Parathyroid adenoma (tissue), 2 donors: ENCODE results near the gene PARP3.

ENCODE experiments used
- H2AFZ ChIP-seq: fragments of 300-600 bp; sonication (generic); one replicate; pipeline ENCODE4 v1.7.0; 2017; ENCODE audit warnings: antibody characterized with exemption, mild to moderate bottlenecking
- H3K27ac ChIP-seq: fragments of 300-600 bp; sonication (generic); one replicate; pipeline ENCODE4 v1.7.0; 2017
- H3K27me3 ChIP-seq: fragments of 300-600 bp; sonication (generic); one replicate; pipeline ENCODE4 v1.7.0; 2017; ENCODE audit warnings: low read length; ENCODE audit not compliant: control insufficient read depth, insufficient read depth
- H3K36me3 ChIP-seq: fragments of 300-600 bp; sonication (generic); one replicate; pipeline ENCODE4 v1.7.0; 2017; ENCODE audit warnings: low read length; ENCODE audit not compliant: control insufficient read depth, insufficient read depth
- H3K4me1 ChIP-seq: fragments of 300-600 bp; sonication (generic); one replicate; pipeline ENCODE4 v1.7.0; 2017; ENCODE audit warnings: control low read depth
- H3K4me2 ChIP-seq: fragments of 300-600 bp; sonication (generic); one replicate; pipeline ENCODE4 v1.7.0; 2017; ENCODE audit warnings: low read length
- H3K4me3 ChIP-seq: fragments of 300-600 bp; sonication (generic); one replicate; pipeline ENCODE4 v1.7.0; 2017; ENCODE audit warnings: low read depth, low read length
- H3K79me2 ChIP-seq: fragments of 300-600 bp; sonication (generic); one replicate; pipeline ENCODE4 v1.7.0; 2017; ENCODE audit warnings: control low read depth
- H3K9ac ChIP-seq: fragments of 300-600 bp; sonication (generic); one replicate; pipeline ENCODE4 v1.7.0; 2017; ENCODE audit warnings: mild to moderate bottlenecking
- H3K9me3 ChIP-seq: fragments of 300-600 bp; sonication (generic); one replicate; pipeline ENCODE4 v1.7.0; 2017; ENCODE audit warnings: low read length; ENCODE audit not compliant: control insufficient read depth
- TF ChIP-seq, protein P1 (sequence below): fragments of 300-600 bp; sonication (generic); IDR thresholded peaks from one replicate; pipeline ENCODE4 v1.7.0; 2017; ENCODE audit warnings: antibody characterized with exemption, mild to moderate bottlenecking
- donor health status: primary hyperparathyroidism.

The PARP3 gene

DNA sequence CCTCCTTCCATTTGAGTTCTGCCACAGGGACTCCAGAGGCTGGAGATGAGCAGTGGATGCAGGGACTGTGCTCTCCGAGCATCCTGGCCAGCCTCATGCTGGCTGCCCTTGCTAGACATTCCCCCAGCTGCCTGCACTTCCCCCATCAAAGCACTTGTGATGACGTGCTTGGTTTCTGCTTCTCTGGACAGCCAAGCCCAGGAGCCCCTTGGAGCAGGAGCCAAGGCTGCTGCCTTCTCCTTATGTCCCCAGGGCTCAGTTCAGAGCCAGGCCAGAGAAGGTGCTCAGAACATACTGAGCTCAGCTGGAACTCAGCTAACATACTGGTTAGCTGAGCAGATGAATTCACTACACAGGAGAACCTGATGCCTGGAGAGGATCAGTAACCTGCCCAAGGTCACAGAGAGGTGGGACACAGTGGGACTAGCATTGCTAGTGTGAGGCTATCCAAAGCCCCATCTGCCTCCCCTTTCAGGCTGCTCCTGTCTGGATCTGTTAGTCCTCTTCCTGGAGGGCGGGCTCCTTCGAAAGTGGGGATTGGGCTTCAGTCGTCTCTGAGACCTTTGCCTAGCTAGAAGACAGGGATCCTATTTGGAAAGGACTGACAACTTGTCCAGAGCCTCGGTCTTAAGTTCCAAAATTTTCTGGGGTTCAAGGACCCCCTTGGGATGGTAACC, 20.8 kb downstream of the PARP3 start:
- TF ChIP-seq, protein P1, sequence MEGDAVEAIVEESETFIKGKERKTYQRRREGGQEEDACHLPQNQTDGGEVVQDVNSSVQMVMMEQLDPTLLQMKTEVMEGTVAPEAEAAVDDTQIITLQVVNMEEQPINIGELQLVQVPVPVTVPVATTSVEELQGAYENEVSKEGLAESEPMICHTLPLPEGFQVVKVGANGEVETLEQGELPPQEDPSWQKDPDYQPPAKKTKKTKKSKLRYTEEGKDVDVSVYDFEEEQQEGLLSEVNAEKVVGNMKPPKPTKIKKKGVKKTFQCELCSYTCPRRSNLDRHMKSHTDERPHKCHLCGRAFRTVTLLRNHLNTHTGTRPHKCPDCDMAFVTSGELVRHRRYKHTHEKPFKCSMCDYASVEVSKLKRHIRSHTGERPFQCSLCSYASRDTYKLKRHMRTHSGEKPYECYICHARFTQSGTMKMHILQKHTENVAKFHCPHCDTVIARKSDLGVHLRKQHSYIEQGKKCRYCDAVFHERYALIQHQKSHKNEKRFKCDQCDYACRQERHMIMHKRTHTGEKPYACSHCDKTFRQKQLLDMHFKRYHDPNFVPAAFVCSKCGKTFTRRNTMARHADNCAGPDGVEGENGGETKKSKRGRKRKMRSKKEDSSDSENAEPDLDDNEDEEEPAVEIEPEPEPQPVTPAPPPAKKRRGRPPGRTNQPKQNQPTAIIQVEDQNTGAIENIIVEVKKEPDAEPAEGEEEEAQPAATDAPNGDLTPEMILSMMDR, result no peak
- Histone ChIP-seq H3K4me2 (no peak overlapping the region), H3K9ac (no peak overlapping the region), H3K27ac (no peak overlapping the region), H3K9me3 (no peaks in the 10 kb centered on the region), H3K4me3 (no peak overlapping the region), H3K79me2 (no peaks in the 10 kb centered on the region), H3K4me1 (peaks cover 9% of the 10 kb centered on the region), H3K27me3 (no peaks in the 10 kb centered on the region), H3K36me3 (no peaks in the 10 kb centered on the region), H2AFZ (no peak overlapping the region)

DNA sequence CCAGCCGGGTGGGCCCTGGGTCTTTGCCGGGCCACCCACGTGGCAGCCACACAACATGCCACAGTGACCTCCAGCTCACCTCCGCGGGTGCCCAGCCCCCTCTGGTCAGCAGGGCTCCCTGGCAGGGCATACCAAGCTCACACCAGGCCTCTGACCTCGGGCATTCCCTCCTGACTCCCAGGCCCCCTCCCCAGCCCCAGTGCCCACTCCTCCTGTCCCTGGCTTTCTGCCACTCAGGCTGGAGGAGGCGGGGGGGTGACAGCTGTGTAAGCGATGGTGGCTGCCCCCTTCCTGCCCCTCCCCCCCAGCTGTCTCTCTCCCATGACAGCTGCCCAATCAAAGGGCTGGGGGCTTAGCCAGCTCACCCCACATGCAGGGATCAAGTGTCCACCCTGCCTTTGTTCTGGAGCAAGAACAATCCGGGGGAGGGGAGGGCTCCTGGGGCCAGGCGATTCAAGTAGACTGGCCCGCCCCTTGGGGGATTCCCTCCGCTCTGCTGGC, 21.8 kb downstream of the PARP3 start:
- Histone ChIP-seq H3K79me2 (no peaks in the 10 kb centered on the region), H3K4me3 (no peak overlapping the region), H3K4me1 (peaks cover 10% of the 10 kb centered on the region), H3K4me2 (no peak overlapping the region), H3K9me3 (no peaks in the 10 kb centered on the region), H3K9ac (no peak overlapping the region), H3K36me3 (no peaks in the 10 kb centered on the region), H3K27ac (no peak overlapping the region), H2AFZ (no peak overlapping the region), H3K27me3 (no peaks in the 10 kb centered on the region)
- TF ChIP-seq, protein P1, result no peak

DNA sequence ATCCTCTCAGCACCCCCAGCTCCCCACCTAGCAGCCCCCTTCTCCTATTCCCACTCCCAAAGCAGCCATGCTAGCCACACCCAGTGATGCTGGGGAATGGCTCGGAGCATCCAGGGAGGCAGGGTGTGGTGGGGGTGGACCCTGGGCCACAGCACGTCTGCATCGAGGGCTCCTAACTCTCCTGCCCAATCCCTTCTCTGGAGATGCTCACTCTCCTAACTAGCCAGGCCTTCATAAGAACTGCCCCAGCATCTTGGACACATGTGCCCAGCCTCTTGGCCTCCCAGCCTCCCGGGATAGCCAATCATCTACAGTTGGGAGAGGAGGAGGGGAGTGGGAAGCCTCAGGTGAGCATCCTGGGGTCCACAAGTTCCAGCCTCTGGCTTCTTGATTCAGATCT, 22.4 kb downstream of the PARP3 start:
- Histone ChIP-seq H3K4me2 (no peak overlapping the region), H3K36me3 (no peaks in the 10 kb centered on the region), H3K4me3 (no peak overlapping the region), H3K27ac (no peak overlapping the region), H3K27me3 (no peaks in the 10 kb centered on the region), H3K79me2 (no peaks in the 10 kb centered on the region), H3K9me3 (no peaks in the 10 kb centered on the region), H3K4me1 (peaks cover 10% of the 10 kb centered on the region), H3K9ac (no peak overlapping the region), H2AFZ (no peak overlapping the region)
- TF ChIP-seq, protein P1, result no peak

DNA sequence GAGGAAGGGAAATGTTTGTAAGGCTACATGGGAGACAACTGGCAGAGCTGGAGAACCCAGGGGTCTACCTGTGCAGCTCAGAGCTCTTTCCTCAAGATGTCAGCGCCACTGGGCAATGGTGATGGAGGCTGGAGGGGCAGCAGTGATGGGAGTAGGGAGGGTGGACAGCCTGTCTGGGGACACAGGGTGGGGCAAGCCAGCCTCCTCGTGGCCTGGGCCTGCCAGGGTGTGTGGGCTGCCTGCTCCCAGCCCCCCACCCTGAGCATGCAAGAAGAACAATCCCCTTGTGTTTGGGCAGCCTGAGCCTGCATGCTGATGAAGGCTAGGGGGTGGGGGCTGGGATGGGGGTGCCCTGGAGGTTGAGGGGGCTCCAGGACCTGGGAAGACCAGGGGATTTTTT, 23.9 kb downstream of the PARP3 start:
- Histone ChIP-seq H3K9me3 (no peaks in the 10 kb centered on the region), H3K4me3 (no peak overlapping the region), H3K4me1 (peaks cover 17% of the 10 kb centered on the region), H3K27me3 (no peaks in the 10 kb centered on the region), H3K36me3 (no peaks in the 10 kb centered on the region), H2AFZ (no peak overlapping the region), H3K79me2 (no peaks in the 10 kb centered on the region), H3K9ac (no peak overlapping the region), H3K27ac (no peak overlapping the region), H3K4me2 (no peak overlapping the region)
- TF ChIP-seq, protein P1, result no peak

DNA sequence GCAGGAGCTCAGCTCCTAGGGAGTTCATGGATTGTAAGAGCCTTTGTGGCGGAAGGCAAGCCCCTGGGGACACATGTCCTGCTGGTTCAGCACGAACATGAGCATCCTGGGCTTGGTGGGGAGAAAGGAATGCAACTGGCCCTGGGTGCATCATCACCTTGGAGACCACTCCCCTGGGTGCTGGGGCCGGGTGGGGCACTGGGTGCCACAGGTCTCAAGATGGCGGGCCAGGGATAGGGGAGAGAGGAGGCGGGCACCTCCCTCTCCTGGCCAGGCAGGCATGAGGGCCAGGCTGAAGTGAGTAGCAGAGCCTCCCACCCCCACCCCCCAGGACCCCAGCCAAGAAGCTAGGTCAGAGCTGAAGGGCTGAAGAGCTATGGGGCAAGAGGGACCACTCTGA, 24.3 kb downstream of the PARP3 start:
- Histone ChIP-seq H3K4me1 (peaks cover 17% of the 10 kb centered on the region), H3K9me3 (no peaks in the 10 kb centered on the region), H3K27me3 (no peaks in the 10 kb centered on the region), H3K4me3 (peak overlapping the region; percentile 56), H3K27ac (no peak overlapping the region), H3K4me2 (peak overlapping the region; percentile 74), H3K36me3 (no peaks in the 10 kb centered on the region), H3K9ac (peak overlapping the region; percentile 71), H3K79me2 (no peaks in the 10 kb centered on the region), H2AFZ (peak overlapping the region; percentile 74)
- TF ChIP-seq, protein P1, result no peak
